Stimulated activated CD8-positive, alpha-beta memory T cell treated with anti-CD3 and anti-CD28 coated beads, Interleukin-4, amount 100 ng/mL, for 1 hour (primary cell): Measurements from ENCODE around the gene CD93.

ENCODE experiments used
- DNase-seq, 2 donors: peaks; one replicate each; pipeline ENCODE4 v3.0.0-alpha.2; 2020; ENCODE audit warnings: low read depth in 2 of 2, low spot score in 1 of 2

Gene CD93, protein sequence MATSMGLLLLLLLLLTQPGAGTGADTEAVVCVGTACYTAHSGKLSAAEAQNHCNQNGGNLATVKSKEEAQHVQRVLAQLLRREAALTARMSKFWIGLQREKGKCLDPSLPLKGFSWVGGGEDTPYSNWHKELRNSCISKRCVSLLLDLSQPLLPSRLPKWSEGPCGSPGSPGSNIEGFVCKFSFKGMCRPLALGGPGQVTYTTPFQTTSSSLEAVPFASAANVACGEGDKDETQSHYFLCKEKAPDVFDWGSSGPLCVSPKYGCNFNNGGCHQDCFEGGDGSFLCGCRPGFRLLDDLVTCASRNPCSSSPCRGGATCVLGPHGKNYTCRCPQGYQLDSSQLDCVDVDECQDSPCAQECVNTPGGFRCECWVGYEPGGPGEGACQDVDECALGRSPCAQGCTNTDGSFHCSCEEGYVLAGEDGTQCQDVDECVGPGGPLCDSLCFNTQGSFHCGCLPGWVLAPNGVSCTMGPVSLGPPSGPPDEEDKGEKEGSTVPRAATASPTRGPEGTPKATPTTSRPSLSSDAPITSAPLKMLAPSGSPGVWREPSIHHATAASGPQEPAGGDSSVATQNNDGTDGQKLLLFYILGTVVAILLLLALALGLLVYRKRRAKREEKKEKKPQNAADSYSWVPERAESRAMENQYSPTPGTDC

DNA sequence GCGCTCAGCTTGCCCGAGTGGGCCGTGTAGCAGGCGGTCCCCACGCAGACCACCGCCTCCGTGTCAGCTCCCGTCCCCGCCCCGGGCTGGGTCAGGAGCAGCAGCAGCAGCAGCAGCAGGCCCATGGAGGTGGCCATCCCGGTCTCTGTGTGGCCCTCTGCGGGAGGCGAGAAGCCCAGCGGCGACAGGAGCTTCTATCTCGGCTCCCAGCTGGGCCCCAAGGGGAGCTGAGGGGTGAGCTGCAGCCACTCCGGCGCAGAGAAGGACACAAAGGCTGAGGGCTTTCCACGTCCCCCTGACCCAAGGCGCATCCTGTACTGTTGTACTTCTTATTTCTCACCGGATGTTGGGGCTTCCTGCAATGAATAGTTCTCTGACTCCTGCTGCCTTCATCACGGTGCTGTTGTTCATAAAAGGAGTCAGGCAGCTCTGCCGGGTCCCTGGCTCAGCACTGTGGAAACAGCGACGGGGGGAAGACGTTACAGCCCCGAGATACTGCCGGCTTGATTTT is at the start of gene CD93:
Gene CD93, minus strand, starts transcription at position 269 of the 511 bp plus-strand sequence. Its CDS starts 132 bp downstream, at position 137.
- DNase-seq: no peak

- no peak for DNase-seq
Observed at GRCh38 chr20:23133560-23133998, 47.5 kb upstream of the CD93 start.

- no peak for DNase-seq
Observed at GRCh38 chr20:23132930-23133559, 46.9 kb upstream of the CD93 start.

DNA sequence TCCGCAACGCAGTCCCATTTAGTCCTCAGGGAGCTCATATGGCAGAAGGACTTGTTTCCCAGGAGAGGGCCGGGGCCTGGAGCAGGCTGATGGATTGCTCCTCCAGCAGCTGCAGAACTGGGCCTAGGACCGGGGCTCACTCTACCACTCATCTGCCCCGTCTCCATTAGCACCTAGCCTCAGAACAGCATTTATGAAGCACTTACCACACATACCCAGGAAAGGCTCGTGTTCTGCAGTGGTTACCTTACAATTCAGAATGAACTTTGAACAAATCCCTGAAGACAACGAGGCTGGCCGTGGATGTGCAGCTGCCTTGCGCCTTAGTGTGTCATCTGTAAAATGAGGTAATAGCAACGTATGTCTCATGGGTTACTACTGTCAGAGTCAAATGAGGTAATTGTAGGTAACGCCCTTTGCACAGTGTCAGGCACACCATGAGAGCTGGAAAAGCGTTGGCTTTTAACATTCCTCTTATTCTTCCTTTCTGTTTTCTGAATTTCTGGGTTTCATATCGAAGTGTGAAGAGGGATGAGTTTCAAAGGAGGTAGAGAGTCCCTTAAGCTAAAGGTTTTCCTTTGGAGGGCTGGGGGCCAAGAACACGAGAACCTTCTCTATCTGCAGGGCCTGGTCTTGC is 46.3 kb upstream of the CD93 start:
- no peak for DNase-seq

- no peak for DNase-seq
Observed at GRCh38 chr20:23131766-23132165, 45.6 kb upstream of the CD93 start.

DNA sequence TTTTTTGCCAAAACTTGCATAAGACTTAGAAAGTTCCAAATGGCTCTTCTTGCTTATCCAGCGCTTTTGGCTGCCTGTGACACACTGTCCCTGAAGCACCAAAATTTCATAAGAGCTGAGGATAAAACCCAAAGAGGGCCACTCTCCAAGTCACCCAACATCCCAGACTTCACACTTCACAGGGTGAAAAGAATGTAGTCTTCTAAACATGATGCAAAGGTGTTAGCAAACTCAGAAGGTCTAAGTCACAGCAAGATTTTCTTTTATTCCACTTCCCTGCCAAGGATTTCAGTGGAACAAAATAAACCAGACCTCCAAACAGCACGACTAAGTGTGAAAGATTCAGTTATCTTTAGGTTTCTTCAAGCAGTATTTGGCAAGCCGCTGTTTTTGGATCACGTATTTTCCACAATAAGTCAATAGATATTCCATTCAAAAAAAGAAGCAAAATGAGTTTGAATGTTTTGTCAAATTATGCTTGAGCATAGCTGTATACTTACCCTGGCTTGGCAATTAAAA is 44.6 kb upstream of the CD93 start:
- no peak for DNase-seq

GRCh38 chr20:23129891-23130621 is 43.9 kb upstream of the CD93 start:
- no peak for DNase-seq

- DNase-seq: no peak
Observed at GRCh38 chr20:23129266-23129665, 43.1 kb upstream of the CD93 start.

DNA sequence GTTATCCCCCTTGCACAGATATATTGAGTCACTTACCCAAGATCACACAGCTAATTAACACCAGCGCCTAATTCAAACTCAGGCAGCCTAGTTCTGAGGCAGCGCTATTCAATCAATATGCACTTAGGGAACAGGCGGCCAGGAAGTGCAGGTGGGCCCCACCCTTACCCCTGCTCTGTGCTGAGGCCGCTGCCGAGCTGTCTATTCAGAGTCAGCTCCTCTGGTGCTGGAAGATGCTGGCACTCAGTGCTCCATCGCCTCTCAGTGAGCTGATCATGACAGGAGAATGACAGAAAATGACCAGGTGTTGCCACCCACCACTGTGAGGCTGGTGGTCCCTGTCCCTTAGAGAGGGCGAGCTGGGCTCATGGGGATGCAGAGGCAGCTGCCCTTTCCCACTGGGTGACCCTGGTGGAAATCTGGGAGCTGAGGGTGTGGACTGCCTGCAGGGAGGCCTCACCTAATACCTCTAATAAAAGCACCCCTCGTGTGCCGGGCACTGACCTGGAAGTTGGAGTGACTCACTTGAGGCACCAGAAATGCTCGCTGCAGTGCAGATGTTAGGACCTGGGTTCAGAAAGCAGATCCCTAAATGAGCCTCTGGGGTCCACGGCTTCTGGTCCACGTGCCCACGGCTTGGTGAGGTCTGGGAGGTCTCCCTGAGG is 42.5 kb upstream of the CD93 start:
- DNase-seq: no peak

DNA sequence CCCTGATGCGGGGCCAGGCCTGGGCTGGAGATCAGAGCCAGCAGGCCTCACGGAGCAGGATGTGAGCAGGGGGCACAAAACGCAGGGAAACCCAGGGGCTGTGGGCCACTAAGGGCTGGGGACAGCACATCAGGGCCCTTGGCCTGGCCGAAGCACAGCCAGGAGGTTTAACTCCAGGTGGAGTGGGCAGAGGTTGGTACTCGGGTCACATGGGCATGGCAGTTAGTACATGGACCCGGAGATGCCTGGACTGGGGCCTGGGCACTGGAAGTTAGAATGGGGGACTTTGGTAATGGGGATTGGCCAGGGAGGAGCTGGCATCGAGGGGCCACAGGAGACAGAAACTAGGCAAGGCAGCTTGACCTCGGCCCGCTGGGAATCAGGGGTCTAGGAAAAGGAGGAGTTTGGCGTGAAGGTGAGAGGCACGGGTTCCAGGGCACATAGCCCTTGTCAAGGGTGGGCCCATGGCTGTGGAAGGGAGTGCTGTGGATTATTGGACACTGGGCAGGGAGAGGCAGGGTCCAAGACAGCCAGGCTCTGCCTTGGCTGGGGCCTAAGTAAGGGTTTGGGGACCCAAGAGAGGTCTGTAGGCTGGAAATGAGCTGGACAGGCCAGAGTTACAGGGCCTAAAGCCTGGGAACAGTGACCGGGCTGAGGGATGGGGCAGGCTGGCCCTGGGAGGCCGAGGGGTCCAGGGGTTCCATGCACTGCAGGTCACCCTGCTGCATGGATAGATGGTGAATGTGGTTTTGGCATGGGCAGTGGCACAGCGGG is 41.6 kb upstream of the CD93 start:
- no peak for DNase-seq

GRCh38 chr20:23126281-23127061 is 40.3 kb upstream of the CD93 start:
- DNase-seq: no peak

- DNase-seq: no peak
Observed at GRCh38 chr20:23125625-23126191, 39.6 kb upstream of the CD93 start.

DNA sequence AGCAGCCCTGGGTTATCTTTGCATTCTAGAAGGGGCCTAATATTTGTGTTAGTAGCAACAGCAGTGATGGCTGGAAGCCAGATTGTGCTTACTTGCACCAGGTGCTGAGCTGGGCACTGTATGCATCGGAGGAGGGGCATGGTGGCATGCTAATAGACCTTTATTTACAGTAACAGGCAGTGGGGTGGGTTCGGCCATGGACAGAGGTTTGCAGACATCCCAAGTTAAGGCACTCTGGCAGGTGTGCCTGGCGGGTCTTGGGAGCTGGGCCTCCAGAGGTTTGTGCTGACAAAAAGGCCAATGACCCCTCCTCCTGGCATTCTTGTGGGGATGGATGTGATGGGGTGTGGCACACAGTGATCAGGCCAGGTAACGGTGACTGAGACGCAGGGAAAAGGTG is 39.0 kb upstream of the CD93 start:
- DNase-seq: no peak

DNA sequence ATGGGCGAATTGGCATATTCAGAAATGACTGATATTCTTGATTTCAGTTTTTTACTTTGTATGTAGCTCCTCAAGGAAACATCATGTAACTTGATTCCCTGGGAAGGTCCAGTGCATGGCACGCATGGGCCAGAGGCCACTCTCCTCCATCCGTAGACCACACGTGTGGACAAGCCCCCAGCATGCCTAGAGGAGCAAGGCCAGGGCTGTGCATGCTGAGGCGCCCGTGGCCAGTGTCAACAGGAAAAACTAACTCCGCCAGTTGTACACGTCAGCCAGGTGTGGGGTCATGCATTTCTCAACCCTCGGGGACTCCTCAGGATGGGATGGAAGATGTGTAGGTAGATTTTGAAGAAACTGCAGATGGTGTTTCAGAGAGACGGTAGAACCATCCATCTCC is 37.8 kb upstream of the CD93 start:
- DNase-seq: no peak

DNA sequence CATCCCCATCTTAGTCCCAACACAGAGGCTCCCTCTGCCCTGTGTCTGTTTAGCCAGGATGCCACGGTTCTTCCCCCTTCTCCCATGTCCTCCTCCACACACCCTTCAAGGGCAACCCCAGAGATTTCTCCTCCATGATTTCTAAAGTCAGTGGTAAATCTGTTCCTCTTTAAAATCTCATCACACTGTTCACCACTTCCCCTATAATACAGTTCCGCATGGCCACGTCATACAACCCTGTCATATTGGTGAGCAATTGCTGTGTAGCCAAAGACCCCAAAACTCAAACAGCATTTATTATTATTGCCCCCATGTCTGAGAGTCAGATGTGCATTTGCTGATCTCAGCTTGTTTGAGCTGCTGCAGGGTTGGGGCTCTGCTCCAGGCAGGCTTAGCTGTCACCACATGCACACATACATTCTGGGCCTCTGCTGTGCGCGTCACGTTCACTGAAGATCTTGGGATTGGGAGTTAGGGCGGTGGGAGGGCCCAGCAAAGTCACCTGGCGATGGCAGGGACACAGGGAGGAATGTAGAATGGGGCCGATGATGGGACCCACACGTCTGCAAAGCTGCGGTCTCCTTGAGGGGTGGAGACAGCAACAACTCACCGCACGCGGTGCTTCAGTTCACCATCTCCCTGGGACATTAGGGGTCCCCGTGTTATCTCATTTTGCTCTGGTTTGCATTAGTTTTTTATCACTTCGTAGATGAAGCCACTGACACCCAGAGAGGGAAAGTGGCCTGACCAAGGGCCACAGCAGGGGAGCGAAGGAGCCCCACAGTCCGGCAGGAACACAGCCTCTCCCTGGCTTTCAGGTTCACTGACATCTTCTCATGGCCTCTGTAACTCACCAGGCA is 36.9 kb upstream of the CD93 start:
- no peak for DNase-seq

- no peak for DNase-seq
Observed at GRCh38 chr20:23122321-23122720, 36.2 kb upstream of the CD93 start.

GRCh38 chr20:23121751-23122320 is 35.7 kb upstream of the CD93 start:
- DNase-seq: no peak
